ENCODE results near the gene UNG. TPM values are rescaled to one million over a fixed set of nuclear protein-coding genes. Genes with fewer than 3 reads are reported as not detected.
"Not testable (repeated sequence)": the region's sequence is repeated elsewhere in the genome, so short reads cannot be mapped to it uniquely, and the experiment has no call there.

Gene UNG
- total and polyA plus RNA-seq, 2 donors: 14.1 to 22.3 TPM

DNA sequence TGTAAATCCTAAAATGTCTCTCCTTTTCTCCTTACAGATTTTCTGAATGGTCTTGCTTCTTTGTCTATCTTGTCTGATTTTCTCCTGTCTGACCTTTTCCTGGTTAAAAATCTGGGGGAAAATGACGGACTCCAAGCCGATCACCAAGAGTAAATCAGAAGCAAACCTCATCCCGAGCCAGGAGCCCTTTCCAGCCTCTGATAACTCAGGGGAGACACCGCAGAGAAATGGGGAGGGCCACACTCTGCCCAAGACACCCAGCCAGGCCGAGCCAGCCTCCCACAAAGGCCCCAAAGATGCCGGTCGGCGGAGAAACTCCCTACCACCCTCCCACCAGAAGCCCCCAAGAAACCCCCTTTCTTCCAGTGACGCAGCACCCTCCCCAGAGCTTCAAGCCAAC, 42.0 kb downstream of the UNG start:
- H3K36me3 ChIP-seq (ENCODE audit: control insufficient read depth in 2 of 2, insufficient read depth in 2 of 2, low read length in 1 of 2): no peaks in the 10 kb centered on the region
- H3K4me1 ChIP-seq (ENCODE audit: control insufficient read depth in 2 of 2, insufficient read depth in 2 of 2, low read length in 2 of 2): no peaks in the 10 kb centered on the region
- no peaks in the 10 kb centered on the region for H3K27me3 ChIP-seq (ENCODE audit: control insufficient read depth in 2 of 2, insufficient read depth in 1 of 2, low read length in 1 of 2)
- no peaks in the 10 kb centered on the region for H3K9me3 ChIP-seq (ENCODE audit: control insufficient read depth in 2 of 2, insufficient read depth in 1 of 2, low read length in 1 of 2)
- no peak overlapping the region for H3K27ac ChIP-seq (ENCODE audit: low read depth in 1 of 2, low read length in 1 of 2)
- DNase-seq (ENCODE audit: low read depth in 6 of 9, low spot score in 9 of 9): no peak
- WGBS: 97% methylated on average over 9 of the region's 9 CpGs
- no peak overlapping the region for H3K4me3 ChIP-seq (ENCODE audit: low read length in 2 of 2)

- DNase-seq (ENCODE audit: low read depth in 6 of 9, low spot score in 9 of 9): no peak
- no peaks in the 10 kb centered on the region for H3K36me3 ChIP-seq (ENCODE audit: control insufficient read depth in 2 of 2, insufficient read depth in 2 of 2, low read length in 1 of 2)
- no peak overlapping the region for H3K27ac ChIP-seq (ENCODE audit: low read depth in 1 of 2, low read length in 1 of 2)
- 90% methylated on average over 7 of the region's 7 CpGs for WGBS
- H3K9me3 ChIP-seq (ENCODE audit: control insufficient read depth in 2 of 2, insufficient read depth in 1 of 2, low read length in 1 of 2): no peaks in the 10 kb centered on the region
- H3K27me3 ChIP-seq (ENCODE audit: control insufficient read depth in 2 of 2, insufficient read depth in 1 of 2, low read length in 1 of 2): no peaks in the 10 kb centered on the region
- no peak overlapping the region for H3K4me3 ChIP-seq (ENCODE audit: low read length in 2 of 2)
- H3K4me1 ChIP-seq (ENCODE audit: control insufficient read depth in 2 of 2, insufficient read depth in 2 of 2, low read length in 2 of 2): no peaks in the 10 kb centered on the region
These were observed 42.4 kb downstream of the UNG start for GRCh38 chr12:109139791-109140190.

DNA sequence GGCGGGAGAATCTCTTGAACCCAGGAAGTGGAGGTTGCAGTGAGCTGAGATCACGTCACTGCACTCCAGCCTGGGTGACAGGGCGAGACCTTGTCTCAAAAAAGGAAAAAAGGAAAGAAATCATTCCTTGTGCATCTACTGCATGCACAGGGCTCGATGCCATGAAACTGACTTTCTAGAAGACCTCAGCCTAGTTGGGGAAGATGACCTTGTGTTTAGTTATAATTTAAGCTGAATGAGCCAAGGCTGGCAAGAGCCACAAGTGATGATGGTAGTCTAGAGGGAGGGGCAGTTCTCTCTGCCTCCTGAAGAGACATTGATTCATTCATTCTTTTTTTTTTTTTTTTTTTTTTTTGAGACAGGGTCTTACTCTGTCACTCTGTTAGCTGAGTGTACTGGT, 43.2 kb downstream of the UNG start:
- Histone ChIP-seq H3K4me1 (ENCODE audit: control insufficient read depth in 2 of 2, insufficient read depth in 2 of 2, low read length in 2 of 2) (no peaks in the 10 kb centered on the region), H3K27ac (ENCODE audit: low read depth in 1 of 2, low read length in 1 of 2) (no peak overlapping the region), H3K27me3 (ENCODE audit: control insufficient read depth in 2 of 2, insufficient read depth in 1 of 2, low read length in 1 of 2) (no peaks in the 10 kb centered on the region), H3K36me3 (ENCODE audit: control insufficient read depth in 2 of 2, insufficient read depth in 2 of 2, low read length in 1 of 2) (no peaks in the 10 kb centered on the region), H3K4me3 (ENCODE audit: low read length in 2 of 2) (no peak overlapping the region), H3K9me3 (ENCODE audit: control insufficient read depth in 2 of 2, insufficient read depth in 1 of 2, low read length in 1 of 2) (no peaks in the 10 kb centered on the region)
- WGBS: 98% methylated on average over 4 of the region's 4 CpGs
- DNase-seq (ENCODE audit: low read depth in 6 of 9, low spot score in 9 of 9): no peak

- no peaks in the 10 kb centered on the region for H3K27me3 ChIP-seq (ENCODE audit: control insufficient read depth in 2 of 2, insufficient read depth in 1 of 2, low read length in 1 of 2)
- H3K4me1 ChIP-seq (ENCODE audit: control insufficient read depth in 2 of 2, insufficient read depth in 2 of 2, low read length in 2 of 2): no peaks in the 10 kb centered on the region
- H3K4me3 ChIP-seq (ENCODE audit: low read length in 2 of 2): no peak overlapping the region
- H3K9me3 ChIP-seq (ENCODE audit: control insufficient read depth in 2 of 2, insufficient read depth in 1 of 2, low read length in 1 of 2): no peaks in the 10 kb centered on the region
- H3K27ac ChIP-seq (ENCODE audit: low read depth in 1 of 2, low read length in 1 of 2): no peak overlapping the region
- DNase-seq (ENCODE audit: low read depth in 6 of 9, low spot score in 9 of 9): no peak
- 63% methylated on average over 4 of the region's 4 CpGs for WGBS
- H3K36me3 ChIP-seq (ENCODE audit: control insufficient read depth in 2 of 2, insufficient read depth in 2 of 2, low read length in 1 of 2): no peaks in the 10 kb centered on the region
These were observed 46.8 kb downstream of the UNG start for GRCh38 chr12:109144224-109144623.

DNA sequence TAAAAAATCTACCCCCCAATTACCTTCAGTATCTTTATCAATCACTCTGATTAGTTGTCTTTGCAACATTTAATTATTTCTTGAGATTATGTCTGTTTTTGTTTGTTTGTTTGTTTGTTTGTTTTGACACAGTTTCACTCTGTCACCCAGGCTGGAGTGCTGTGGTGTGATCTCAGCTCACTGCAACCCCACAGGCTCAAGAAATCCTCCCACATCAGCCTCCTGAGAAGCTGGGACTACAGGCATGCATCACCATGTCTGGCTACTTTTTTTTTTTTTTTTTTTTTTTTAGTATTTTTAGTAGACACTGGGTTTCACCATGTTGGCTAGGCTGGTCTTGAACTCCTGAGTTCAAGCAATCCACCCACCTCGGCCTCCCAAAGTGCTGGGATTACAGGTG, 49.7 kb downstream of the UNG start:
- not testable (repeated sequence) for H3K9me3 ChIP-seq (ENCODE audit: control insufficient read depth in 2 of 2, insufficient read depth in 1 of 2, low read length in 1 of 2); H3K36me3 ChIP-seq (ENCODE audit: control insufficient read depth in 2 of 2, insufficient read depth in 2 of 2, low read length in 1 of 2); DNase-seq (ENCODE audit: low read depth in 6 of 9, low spot score in 9 of 9); H3K27ac ChIP-seq (ENCODE audit: low read depth in 1 of 2, low read length in 1 of 2); H3K27me3 ChIP-seq (ENCODE audit: control insufficient read depth in 2 of 2, insufficient read depth in 1 of 2, low read length in 1 of 2); H3K4me1 ChIP-seq (ENCODE audit: control insufficient read depth in 2 of 2, insufficient read depth in 2 of 2, low read length in 2 of 2); H3K4me3 ChIP-seq (ENCODE audit: low read length in 2 of 2)
- WGBS: 98% methylated on average over 1 of the region's 1 CpG

DNA sequence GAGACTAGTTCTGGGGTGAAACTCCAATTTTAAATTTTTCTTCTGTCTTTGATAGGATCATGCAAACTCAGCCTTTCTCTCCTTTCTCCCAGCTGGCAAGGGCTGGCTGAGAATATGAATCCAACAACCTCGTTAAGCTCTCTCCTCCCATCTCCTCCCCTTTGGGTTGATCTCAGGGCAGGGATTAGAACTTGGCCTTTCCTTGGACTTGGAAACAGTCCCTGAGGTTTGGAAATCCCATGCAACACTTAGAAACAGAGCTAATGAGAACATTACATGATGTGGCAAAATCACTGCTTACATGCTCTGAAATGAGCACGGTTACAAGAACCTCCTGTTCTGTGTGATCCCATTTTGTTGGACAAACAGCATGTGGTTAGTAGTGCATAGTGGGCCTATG, 50.6 kb downstream of the UNG start:
- Histone ChIP-seq H3K4me1 (ENCODE audit: control insufficient read depth in 2 of 2, insufficient read depth in 2 of 2, low read length in 2 of 2) (no peaks in the 10 kb centered on the region), H3K4me3 (ENCODE audit: low read length in 2 of 2) (no peak overlapping the region), H3K36me3 (ENCODE audit: control insufficient read depth in 2 of 2, insufficient read depth in 2 of 2, low read length in 1 of 2) (no peaks in the 10 kb centered on the region), H3K27ac (ENCODE audit: low read depth in 1 of 2, low read length in 1 of 2) (no peak overlapping the region), H3K9me3 (ENCODE audit: control insufficient read depth in 2 of 2, insufficient read depth in 1 of 2, low read length in 1 of 2) (no peaks in the 10 kb centered on the region), H3K27me3 (ENCODE audit: control insufficient read depth in 2 of 2, insufficient read depth in 1 of 2, low read length in 1 of 2) (peaks cover 0 to 14% of the 10 kb centered on the region in 2 donors)
- 92% methylated on average over 2 of the region's 2 CpGs for WGBS
- no peak for DNase-seq (ENCODE audit: low read depth in 6 of 9, low spot score in 9 of 9)

- Histone ChIP-seq H3K4me3 (ENCODE audit: low read length in 2 of 2) (no peak overlapping the region), H3K27ac (ENCODE audit: low read depth in 1 of 2, low read length in 1 of 2) (no peak overlapping the region), H3K36me3 (ENCODE audit: control insufficient read depth in 2 of 2, insufficient read depth in 2 of 2, low read length in 1 of 2) (no peaks in the 10 kb centered on the region), H3K27me3 (ENCODE audit: control insufficient read depth in 2 of 2, insufficient read depth in 1 of 2, low read length in 1 of 2) (peaks cover 0 to 30% of the 10 kb centered on the region in 2 donors), H3K9me3 (ENCODE audit: control insufficient read depth in 2 of 2, insufficient read depth in 1 of 2, low read length in 1 of 2) (no peaks in the 10 kb centered on the region), H3K4me1 (ENCODE audit: control insufficient read depth in 2 of 2, insufficient read depth in 2 of 2, low read length in 2 of 2) (peaks cover 2 to 8% of the 10 kb centered on the region in 2 donors)
- no peak for DNase-seq (ENCODE audit: low read depth in 6 of 9, low spot score in 9 of 9)
- 98% methylated on average over 9 of the region's 9 CpGs for WGBS
These were observed 52.8 kb downstream of the UNG start for GRCh38 chr12:109150124-109150640.

DNA sequence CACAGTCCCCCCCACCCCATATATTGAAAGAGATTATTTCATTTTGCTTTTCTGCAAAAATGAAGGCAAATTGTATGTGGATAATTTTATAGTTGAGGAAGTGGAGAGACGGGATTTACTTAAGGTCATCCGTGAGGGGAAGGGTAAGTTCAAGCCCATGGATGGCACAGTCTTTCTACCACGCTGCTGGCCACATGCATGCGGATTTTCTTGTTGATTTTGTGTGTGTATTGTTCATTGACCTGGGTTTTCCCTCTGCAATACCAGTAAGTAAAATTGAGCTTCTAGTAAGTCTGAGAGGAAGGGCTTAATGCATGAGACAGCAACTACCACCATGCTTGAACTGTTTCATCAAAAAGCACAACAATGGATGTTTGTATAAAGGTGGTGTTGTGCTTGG, 54.1 kb downstream of the UNG start:
- Histone ChIP-seq H3K36me3 (ENCODE audit: control insufficient read depth in 2 of 2, insufficient read depth in 2 of 2, low read length in 1 of 2) (no peaks in the 10 kb centered on the region), H3K27me3 (ENCODE audit: control insufficient read depth in 2 of 2, insufficient read depth in 1 of 2, low read length in 1 of 2) (peaks cover 0 to 30% of the 10 kb centered on the region in 2 donors), H3K4me3 (ENCODE audit: low read length in 2 of 2) (no peak overlapping the region), H3K27ac (ENCODE audit: low read depth in 1 of 2, low read length in 1 of 2) (no peak overlapping the region), H3K9me3 (ENCODE audit: control insufficient read depth in 2 of 2, insufficient read depth in 1 of 2, low read length in 1 of 2) (no peaks in the 10 kb centered on the region), H3K4me1 (ENCODE audit: control insufficient read depth in 2 of 2, insufficient read depth in 2 of 2, low read length in 2 of 2) (peaks cover 2 to 9% of the 10 kb centered on the region in 2 donors)
- no peak for DNase-seq (ENCODE audit: low read depth in 6 of 9, low spot score in 9 of 9)
- WGBS: 98% methylated on average over 4 of the region's 4 CpGs

DNA sequence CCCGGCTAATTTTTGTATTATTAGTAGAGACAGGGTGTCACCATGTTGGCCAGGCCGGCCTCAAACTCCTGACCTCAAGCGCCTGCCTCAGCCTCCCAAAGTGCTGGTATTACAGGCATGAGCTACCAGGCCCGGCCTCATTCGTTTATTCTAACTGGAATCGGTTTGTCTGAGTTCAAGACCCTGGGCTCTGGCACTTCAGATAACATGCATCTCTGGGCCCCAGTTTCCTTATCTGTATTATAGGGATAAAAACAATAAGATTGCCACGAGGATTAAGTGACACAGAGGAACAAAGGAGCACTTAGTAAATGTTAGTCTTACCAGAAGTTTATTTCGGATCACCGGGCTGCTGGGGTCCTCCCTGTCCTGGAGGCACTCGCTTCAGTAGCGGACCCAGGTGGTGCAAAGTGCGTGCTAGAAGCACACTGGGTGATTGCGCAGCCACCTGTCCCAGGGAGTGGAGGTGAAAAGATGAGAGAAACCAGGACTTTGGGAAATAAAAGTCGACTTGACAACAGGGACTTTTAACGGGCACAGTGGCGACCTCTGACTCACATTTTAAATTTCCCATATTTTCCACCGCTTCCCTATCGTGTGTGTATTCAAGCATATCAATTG, 56.5 kb downstream of the UNG start:
- Histone ChIP-seq H3K27ac (ENCODE audit: low read depth in 1 of 2, low read length in 1 of 2) (no peak overlapping the region), H3K4me1 (ENCODE audit: control insufficient read depth in 2 of 2, insufficient read depth in 2 of 2, low read length in 2 of 2) (peaks cover 2 to 9% of the 10 kb centered on the region in 2 donors), H3K27me3 (ENCODE audit: control insufficient read depth in 2 of 2, insufficient read depth in 1 of 2, low read length in 1 of 2) (peaks cover 0 to 30% of the 10 kb centered on the region in 2 donors), H3K9me3 (ENCODE audit: control insufficient read depth in 2 of 2, insufficient read depth in 1 of 2, low read length in 1 of 2) (no peaks in the 10 kb centered on the region), H3K4me3 (ENCODE audit: low read length in 2 of 2) (peak overlapping the region; percentile 60), H3K36me3 (ENCODE audit: control insufficient read depth in 2 of 2, insufficient read depth in 2 of 2, low read length in 1 of 2) (no peaks in the 10 kb centered on the region)
- DNase-seq (ENCODE audit: low read depth in 6 of 9, low spot score in 9 of 9): peak in 2 of 9 donors; percentile 4
- WGBS: 53% methylated on average over 18 of the region's 18 CpGs
